Prostate gland (tissue), 2 donors: Measurements from ENCODE around the gene SDC3.

ENCODE experiments used
- CTCF ChIP-seq, 4 experiments: fragments of 200-600 bp in 2 of 4; fragments of 450-650 bp in 2 of 4; sonication (generic) in 2 of 4; IDR thresholded peaks; 1 replicate in 3 of 4; 2 replicates in 1 of 4; pipeline ENCODE4 v1.5.1; 2016 to 2019; ENCODE audit warnings: antibody characterized with exemption in 4 of 4, mild to moderate bottlenecking in 2 of 4, moderate library complexity in 2 of 4
- POLR2A ChIP-seq: fragments of 450-650 bp; IDR thresholded peaks from one replicate; pipeline ENCODE4 v1.6.1; 2016; ENCODE audit warnings: antibody characterized with exemption, mild to moderate bottlenecking

- TF ChIP-seq POLR2A, result no peak
- no peak for TF ChIP-seq CTCF (IDR thresholded peaks at IDR 0.05)
Observed at GRCh38 chr1:30883389-30884172, 25.0 kb downstream of the SDC3 start.
